ENCODE measurements around the gene BCL11A.

Gene BCL11A

GRCh38 chr2:60553495-60554073, at the start of gene BCL11A:
BCL11A (minus strand) TSS chr2:60553654; CDS start chr2:60553270, 384 bp downstream.
- Mint-ChIP-seq H3K27ac (peak within 1 kb of the TSS; percentile 84), H3K9me3 (no peaks in the 10 kb centered on the region), H3K27me3 (peaks cover 68% of the 10 kb centered on the region), H3K4me3 (peak within 1 kb of the TSS; percentile 81), H3K36me3 (ENCODE audit: low read depth) (peaks cover 1% of the 10 kb centered on the region), H3K4me1 (peaks cover 50% of the 10 kb centered on the region)
- DNase-seq (peak; percentile 29), ATAC-seq (no peak)

GRCh38 chr2:60602828-60603532, 49.5 kb upstream of the BCL11A start:
- no peaks in the 10 kb centered on the region for H3K27me3 Mint-ChIP-seq
- H3K9me3 Mint-ChIP-seq: peaks cover 4% of the 10 kb centered on the region
- DNase-seq (no peak), ATAC-seq (no peak)
- no peaks in the 10 kb centered on the region for H3K36me3 Mint-ChIP-seq (ENCODE audit: low read depth)
- no peaks in the 10 kb centered on the region for H3K4me1 Mint-ChIP-seq
- no peak overlapping the region for H3K4me3 Mint-ChIP-seq
- H3K27ac Mint-ChIP-seq: no peak overlapping the region

- H3K27me3 Mint-ChIP-seq: no peaks in the 10 kb centered on the region
- no peaks in the 10 kb centered on the region for H3K4me1 Mint-ChIP-seq
- no peak overlapping the region for H3K27ac Mint-ChIP-seq
- H3K4me3 Mint-ChIP-seq: no peak overlapping the region
- ATAC-seq (no peak), DNase-seq (no peak)
- no peaks in the 10 kb centered on the region for H3K36me3 Mint-ChIP-seq (ENCODE audit: low read depth)
- peaks cover 4% of the 10 kb centered on the region for H3K9me3 Mint-ChIP-seq
These were observed 48.9 kb upstream of the BCL11A start for GRCh38 chr2:60602388-60602787.

GRCh38 chr2:60598271-60598670, 44.8 kb upstream of the BCL11A start:
- no peak overlapping the region for H3K27ac Mint-ChIP-seq
- H3K36me3 Mint-ChIP-seq (ENCODE audit: low read depth): no peaks in the 10 kb centered on the region
- ATAC-seq (no peak), DNase-seq (no peak)
- H3K4me3 Mint-ChIP-seq: no peak overlapping the region
- H3K27me3 Mint-ChIP-seq: peaks cover 2% of the 10 kb centered on the region
- H3K4me1 Mint-ChIP-seq: no peaks in the 10 kb centered on the region
- H3K9me3 Mint-ChIP-seq: peaks cover 4% of the 10 kb centered on the region

DNA sequence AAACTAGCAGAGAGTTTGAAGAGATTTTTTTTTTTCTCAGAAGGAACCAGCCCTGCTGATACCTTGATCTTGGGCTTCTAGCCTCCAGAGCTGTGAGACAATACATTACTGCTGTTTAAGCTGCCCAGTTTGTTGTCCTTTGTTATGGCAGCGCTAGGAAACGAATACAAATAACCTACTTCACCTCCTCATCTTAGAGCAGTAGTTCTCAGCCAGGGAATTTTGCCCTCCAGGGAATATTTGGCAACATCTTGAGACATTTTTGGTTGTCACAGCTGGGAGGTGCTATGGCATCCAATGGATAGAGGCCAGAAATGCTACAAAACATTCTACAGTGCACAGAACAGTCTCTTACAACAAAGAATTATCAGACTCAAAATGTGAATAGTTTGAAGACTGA, 43.9 kb upstream of the BCL11A start:
- Mint-ChIP-seq H3K27ac (no peak overlapping the region), H3K27me3 (peaks cover 6% of the 10 kb centered on the region), H3K4me1 (no peaks in the 10 kb centered on the region), H3K4me3 (no peak overlapping the region), H3K36me3 (ENCODE audit: low read depth) (no peaks in the 10 kb centered on the region), H3K9me3 (peaks cover 4% of the 10 kb centered on the region)
- ATAC-seq: no peak
- DNase-seq: no peak

DNA sequence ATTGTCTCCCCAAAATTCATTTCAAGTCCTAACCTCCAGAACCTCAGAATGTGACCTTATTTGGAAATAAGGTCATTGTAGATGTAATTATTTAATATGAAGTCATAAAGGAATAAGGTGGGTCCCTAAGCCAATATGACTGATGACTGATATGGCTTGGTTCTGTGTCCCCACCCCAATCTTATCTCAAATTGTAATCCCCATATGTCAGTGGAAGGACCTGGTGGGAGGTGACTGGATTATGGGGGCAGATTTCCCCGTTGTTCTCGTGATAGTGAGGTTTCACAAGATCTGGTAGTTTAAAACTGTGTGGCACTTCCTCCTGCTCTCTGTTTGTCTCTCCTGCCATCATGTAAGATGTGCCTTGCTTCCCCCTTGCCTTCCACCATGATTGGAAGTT, 43.0 kb upstream of the BCL11A start:
- Mint-ChIP-seq H3K4me3 (no peak overlapping the region), H3K36me3 (ENCODE audit: low read depth) (no peaks in the 10 kb centered on the region), H3K4me1 (no peaks in the 10 kb centered on the region), H3K27ac (no peak overlapping the region), H3K9me3 (peaks cover 4% of the 10 kb centered on the region), H3K27me3 (peaks cover 8% of the 10 kb centered on the region)
- no peak for ATAC-seq
- DNase-seq: no peak

DNA sequence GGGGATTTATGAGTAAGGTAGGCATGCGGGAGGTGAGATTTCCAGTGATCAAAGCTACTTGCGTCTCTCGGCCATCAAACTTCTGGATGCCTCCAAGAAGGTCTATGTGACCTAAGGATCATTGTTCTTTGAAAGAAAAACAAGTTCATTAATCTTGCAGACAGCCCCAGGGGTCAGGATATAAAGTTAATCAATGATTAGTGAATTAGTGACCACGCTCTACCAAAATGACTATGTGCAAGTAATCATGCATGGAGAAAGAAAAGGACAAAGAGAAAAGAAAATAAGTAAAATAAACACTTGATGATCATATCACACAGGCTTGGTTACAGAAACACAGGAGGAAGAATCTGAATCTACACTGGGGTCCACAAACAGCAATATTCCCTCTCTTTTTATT, 42.5 kb upstream of the BCL11A start:
- H3K4me1 Mint-ChIP-seq: no peaks in the 10 kb centered on the region
- no peak for ATAC-seq
- no peak for DNase-seq
- H3K4me3 Mint-ChIP-seq: no peak overlapping the region
- peaks cover 10% of the 10 kb centered on the region for H3K27me3 Mint-ChIP-seq
- peaks cover 4% of the 10 kb centered on the region for H3K9me3 Mint-ChIP-seq
- H3K27ac Mint-ChIP-seq: no peak overlapping the region
- H3K36me3 Mint-ChIP-seq (ENCODE audit: low read depth): no peaks in the 10 kb centered on the region

- H3K9me3 Mint-ChIP-seq: no peaks in the 10 kb centered on the region
- no peak for ATAC-seq
These were observed 35.6 kb upstream of the BCL11A start for GRCh38 chr2:60589104-60589503.

DNA sequence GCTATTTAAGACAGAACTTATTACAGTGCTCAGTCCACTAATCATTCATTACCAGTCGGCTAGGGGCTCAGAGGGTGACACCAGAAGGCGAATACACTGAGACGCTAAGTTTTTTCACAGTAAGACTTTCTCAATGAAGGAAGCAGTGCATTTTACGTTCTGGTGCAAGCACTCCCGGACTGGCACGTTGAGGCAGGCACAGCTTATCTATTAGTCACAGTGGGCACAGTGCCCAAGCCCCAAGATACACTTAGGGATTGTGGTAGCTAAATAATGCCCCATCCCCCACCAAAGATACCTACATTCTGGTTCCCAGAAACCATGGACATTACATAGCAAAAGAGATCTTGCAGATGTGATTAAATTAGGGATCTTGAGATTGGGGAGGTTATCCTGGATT, 32.6 kb upstream of the BCL11A start:
- Mint-ChIP-seq H3K4me3 (no peak overlapping the region), H3K9me3 (no peaks in the 10 kb centered on the region), H3K4me1 (peaks cover 2% of the 10 kb centered on the region), H3K36me3 (ENCODE audit: low read depth) (no peaks in the 10 kb centered on the region), H3K27me3 (peaks cover 20% of the 10 kb centered on the region), H3K27ac (no peak overlapping the region)
- DNase-seq: no peak
- ATAC-seq: no peak

More at GRCh38 chr2:60589104-60589503, 35.6 kb upstream of the BCL11A start:
- H3K4me3 Mint-ChIP-seq: no peak overlapping the region
- H3K27me3 Mint-ChIP-seq: peaks cover 12% of the 10 kb centered on the region
- H3K36me3 Mint-ChIP-seq (ENCODE audit: low read depth): no peaks in the 10 kb centered on the region
- H3K27ac Mint-ChIP-seq: no peak overlapping the region
- no peak for DNase-seq
- no peaks in the 10 kb centered on the region for H3K4me1 Mint-ChIP-seq

GRCh38 chr2:60585276-60585675, 31.8 kb upstream of the BCL11A start:
- Mint-ChIP-seq H3K9me3 (no peaks in the 10 kb centered on the region), H3K27ac (no peak overlapping the region), H3K36me3 (ENCODE audit: low read depth) (no peaks in the 10 kb centered on the region), H3K27me3 (peaks cover 25% of the 10 kb centered on the region), H3K4me3 (no peak overlapping the region), H3K4me1 (peaks cover 2% of the 10 kb centered on the region)
- ATAC-seq (no peak), DNase-seq (no peak)

DNA sequence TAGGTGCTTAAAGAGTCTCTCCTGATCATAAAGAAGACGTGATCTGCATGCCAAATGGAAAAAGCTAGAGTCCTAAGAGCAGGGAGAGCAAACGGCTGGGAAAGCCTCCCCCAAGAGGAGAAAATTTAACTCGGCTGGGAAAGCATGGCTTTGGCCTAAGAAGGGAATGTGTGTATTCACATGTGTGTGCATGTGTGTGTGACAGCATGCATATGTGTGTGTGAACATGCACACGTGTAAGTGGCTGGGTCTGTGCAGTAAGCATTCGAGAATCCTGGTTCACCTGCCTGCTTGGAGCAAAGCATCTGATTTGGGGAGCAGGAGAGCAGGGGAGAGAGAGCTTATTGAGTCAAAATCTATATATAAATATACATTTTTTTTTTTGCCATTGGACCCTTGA, 30.1 kb upstream of the BCL11A start:
- DNase-seq (no peak), ATAC-seq (no peak)
- Mint-ChIP-seq H3K9me3 (no peaks in the 10 kb centered on the region), H3K27ac (no peak overlapping the region), H3K36me3 (ENCODE audit: low read depth) (no peaks in the 10 kb centered on the region), H3K4me1 (peaks cover 2% of the 10 kb centered on the region), H3K4me3 (no peak overlapping the region), H3K27me3 (peaks cover 25% of the 10 kb centered on the region)

GRCh38 chr2:60581433-60582282, 28.2 kb upstream of the BCL11A start:
- Mint-ChIP-seq H3K27ac (no peak overlapping the region), H3K4me3 (no peak overlapping the region), H3K27me3 (peaks cover 25% of the 10 kb centered on the region), H3K9me3 (no peaks in the 10 kb centered on the region), H3K4me1 (peaks cover 2% of the 10 kb centered on the region), H3K36me3 (ENCODE audit: low read depth) (no peaks in the 10 kb centered on the region)
- DNase-seq (peak; percentile 80), ATAC-seq (peak; percentile 81)

- ATAC-seq: no peak
- Mint-ChIP-seq H3K36me3 (ENCODE audit: low read depth) (no peaks in the 10 kb centered on the region), H3K4me1 (peaks cover 2% of the 10 kb centered on the region)
These were observed 24.3 kb upstream of the BCL11A start for GRCh38 chr2:60577682-60578283.

GRCh38 chr2:60573251-60573650, 19.8 kb upstream of the BCL11A start:
- ATAC-seq: no peak
- Mint-ChIP-seq H3K4me1 (peaks cover 2% of the 10 kb centered on the region), H3K4me3 (no peak overlapping the region), H3K9me3 (no peaks in the 10 kb centered on the region), H3K27me3 (peaks cover 9% of the 10 kb centered on the region), H3K36me3 (ENCODE audit: low read depth) (no peaks in the 10 kb centered on the region), H3K27ac (no peak overlapping the region)
- DNase-seq: no peak

More at GRCh38 chr2:60577682-60578283, 24.3 kb upstream of the BCL11A start:
- Mint-ChIP-seq H3K9me3 (no peaks in the 10 kb centered on the region), H3K4me3 (no peak overlapping the region), H3K27ac (no peak overlapping the region), H3K27me3 (peaks cover 17% of the 10 kb centered on the region)
- DNase-seq: no peak

Data from activated naive CD8-positive, alpha-beta T cell treated with anti-CD3 and anti-CD28 coated beads, Interleukin-2, amount 50 U/mL, for 24 hours (primary cell).